ENCODE data around the gene CRYAB. TPM values are rescaled to one million over a fixed set of nuclear protein-coding genes. Genes with fewer than 3 reads are reported as not detected.

CRYAB gene
- polyA plus RNA-seq, 2 of the 4 experiments (the other 2 are of a cell fraction): 1.1 to 25.3 TPM

DNA sequence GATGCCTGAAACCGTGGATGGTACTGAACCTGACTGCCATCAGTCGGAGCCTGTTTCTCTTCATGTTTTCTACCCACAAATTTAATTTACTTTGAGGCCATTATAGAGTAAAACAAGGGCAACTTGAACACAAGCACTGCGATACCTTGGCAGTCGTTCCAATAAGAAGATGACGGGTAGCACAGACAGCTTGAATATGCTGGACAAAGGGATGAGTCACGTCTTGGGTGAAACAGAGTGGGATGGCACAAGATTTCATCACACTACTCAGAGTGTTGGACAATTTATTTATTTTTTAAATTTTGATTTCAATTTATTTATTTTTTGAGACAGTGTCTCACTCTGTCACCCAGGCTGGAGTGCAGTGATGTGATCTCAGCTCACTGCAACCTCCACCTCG, 31.3 kb upstream of the CRYAB start:
- TF ChIP-seq ZSCAN20 (CRISPR knock-in tag; IDR thresholded peaks at IDR 0.05) (no peak), FOSL2 (IDR thresholded peaks at IDR 0.05) (no peak), FOSL2 (CRISPR knock-in tag; IDR thresholded peaks at IDR 0.05) (peak; percentile 46)
- FAIRE-seq: no peak
- ChIA-PET CTCF (interaction anchor here (0.9 to 4.7 kb wide), 3 partner anchors 10 to 39 kb away, joined by 3 to 31 read pairs (median 19); no protein-coding TSS in a partner anchor), POLR2A (interaction anchor here (2.1 kb wide), 1 partner anchor 16 kb away, joined by 9 read pairs; no protein-coding TSS in a partner anchor)
- Histone ChIP-seq H3K4me1 (peaks cover 72% of the 10 kb centered on the region), H3K4me2 (peak overlapping the region; percentile 44; the same call in 2 of the 3 replicates), H3K9me3 (no peaks in the 10 kb centered on the region), H3K27ac (peak overlapping the region; percentile 83 to 85), H3K4me3 (no peak overlapping the region)
- 64% methylated on average over 7 of the region's 7 CpGs for WGBS (ENCODE audit: missing lambda C conversion rate)
- no peak for ATAC-seq
- no peak for DNase-seq (ENCODE audit: low read depth in 1 of 2, low spot score in 1 of 2)

DNA sequence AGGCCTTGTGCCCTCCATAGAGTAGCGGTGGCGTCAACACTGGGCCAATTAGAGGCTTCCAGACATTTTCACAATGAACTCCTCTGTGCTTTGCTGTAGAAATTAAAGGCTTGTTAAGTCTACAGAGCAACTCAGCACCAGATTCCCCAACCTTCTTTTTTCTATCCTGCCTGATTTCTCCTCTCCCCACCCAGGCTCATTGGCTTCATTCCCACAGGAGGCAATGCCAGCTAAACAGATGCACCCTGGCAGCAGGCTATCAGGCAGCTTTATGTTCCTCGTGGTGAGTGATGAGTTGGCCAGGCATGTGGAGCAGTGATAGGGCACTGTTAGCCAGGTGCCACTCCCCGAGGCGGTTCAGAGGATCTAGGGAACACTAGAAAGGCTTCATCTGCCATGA, 30.4 kb upstream of the CRYAB start:
- H3K27ac ChIP-seq: peak overlapping the region; percentile 83 to 85
- FAIRE-seq: no peak
- CTCF ChIA-PET: interaction anchor here (0.9 to 4.7 kb wide), 2 partner anchors 13 to 40 kb away, joined by 3 to 31 read pairs; no protein-coding TSS in a partner anchor
- POLR2A ChIA-PET: interaction anchor here (0.9 kb wide), 1 partner anchor 70 kb away, joined by 3 read pairs; the partner anchor contains the start of gene ALG9
- H3K4me1 ChIP-seq: peaks cover 75% of the 10 kb centered on the region
- DNase-seq (ENCODE audit: low read depth in 1 of 2, low spot score in 1 of 2): no peak
- H3K4me2 ChIP-seq: peak overlapping the region; percentile 44
- no peaks in the 10 kb centered on the region for H3K9me3 ChIP-seq
- no peak for ATAC-seq
- TF ChIP-seq ESRRA (IDR thresholded peaks at IDR 0.05; ENCODE audit: borderline replicate concordance, low read length) (no peak), SMC3 (IDR thresholded peaks at IDR 0.05) (no peak), KDM5A (IDR thresholded peaks at IDR 0.05) (no peak), MAZ (IDR thresholded peaks at IDR 0.05; ENCODE audit: borderline replicate concordance, low read depth, low read length) (no peak), RFX5 (IDR thresholded peaks at IDR 0.05) (no peak), SREBF2 (IDR thresholded peaks at IDR 0.05) (no peak), NFE2L2 (conservative IDR thresholded peaks at IDR 0.05; ENCODE audit: low read length) (no peak), RCOR1 (IDR thresholded peaks at IDR 0.05; ENCODE audit: low read depth, low read length) (no peak), RNF2 (IDR thresholded peaks at IDR 0.05; ENCODE audit: borderline replicate concordance, low read depth) (no peak), EHMT2 (IDR thresholded peaks at IDR 0.05; ENCODE audit: low read depth) (no peak), HOXB13 (CRISPR knock-in tag; IDR thresholded peaks at IDR 0.05; ENCODE audit: low read depth) (no peak), KDM1A (IDR thresholded peaks at IDR 0.05; ENCODE audit: low read depth) (no peak), CHD4 (IDR thresholded peaks at IDR 0.05; ENCODE audit: borderline replicate concordance) (no peak), ZSCAN20 (CRISPR knock-in tag; IDR thresholded peaks at IDR 0.05) (no peak)
- TF ChIP-seq, protein P1, sequence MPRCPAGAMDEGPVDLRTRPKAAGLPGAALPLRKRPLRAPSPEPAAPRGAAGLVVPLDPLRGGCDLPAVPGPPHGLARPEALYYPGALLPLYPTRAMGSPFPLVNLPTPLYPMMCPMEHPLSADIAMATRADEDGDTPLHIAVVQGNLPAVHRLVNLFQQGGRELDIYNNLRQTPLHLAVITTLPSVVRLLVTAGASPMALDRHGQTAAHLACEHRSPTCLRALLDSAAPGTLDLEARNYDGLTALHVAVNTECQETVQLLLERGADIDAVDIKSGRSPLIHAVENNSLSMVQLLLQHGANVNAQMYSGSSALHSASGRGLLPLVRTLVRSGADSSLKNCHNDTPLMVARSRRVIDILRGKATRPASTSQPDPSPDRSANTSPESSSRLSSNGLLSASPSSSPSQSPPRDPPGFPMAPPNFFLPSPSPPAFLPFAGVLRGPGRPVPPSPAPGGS (IDR thresholded peaks at IDR 0.05): no peak
- TF ChIP-seq, protein P2, sequence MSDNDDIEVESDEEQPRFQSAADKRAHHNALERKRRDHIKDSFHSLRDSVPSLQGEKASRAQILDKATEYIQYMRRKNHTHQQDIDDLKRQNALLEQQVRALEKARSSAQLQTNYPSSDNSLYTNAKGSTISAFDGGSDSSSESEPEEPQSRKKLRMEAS (IDR thresholded peaks at IDR 0.05): no peak
- 66% methylated on average over 5 of the region's 5 CpGs for WGBS (ENCODE audit: missing lambda C conversion rate)
- no peak overlapping the region for H3K4me3 ChIP-seq

DNA sequence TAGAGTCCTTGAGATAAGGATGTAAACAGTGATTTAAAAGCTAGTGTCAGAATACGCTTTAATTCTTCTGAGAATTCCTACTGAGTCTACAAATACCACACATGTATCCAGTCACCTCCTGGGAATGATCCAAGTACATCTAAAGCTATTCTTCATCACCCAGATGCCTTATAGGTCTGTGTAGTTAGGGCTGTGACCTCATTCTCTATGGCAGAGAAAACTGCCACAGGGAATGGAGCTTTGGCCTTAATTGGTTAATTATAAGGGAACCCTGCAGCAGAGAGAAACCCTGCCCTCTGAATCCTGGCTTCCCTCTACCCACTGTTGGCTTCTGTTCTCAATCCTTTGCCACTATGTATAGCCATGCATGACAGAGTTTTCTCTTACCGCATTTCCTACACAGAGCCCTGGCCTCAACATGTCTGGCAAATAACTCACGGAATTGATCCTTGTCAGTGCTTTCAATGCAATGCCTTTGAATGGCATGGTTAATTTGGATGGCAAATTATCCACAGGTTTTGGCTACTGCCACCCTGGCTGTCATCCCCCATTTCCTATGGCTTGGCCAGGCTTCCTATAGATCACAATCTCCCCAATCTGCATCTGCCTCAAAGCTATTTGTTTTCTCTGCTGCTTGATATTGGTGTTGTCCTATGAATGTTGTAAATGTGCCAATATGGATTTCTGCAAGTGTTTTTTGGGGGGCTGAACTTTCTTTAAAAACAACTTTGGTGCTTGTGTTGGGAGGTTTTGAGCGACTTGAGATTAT, 28.4 kb upstream of the CRYAB start:
- ATAC-seq: no peak
- WGBS (ENCODE audit: missing lambda C conversion rate): 84% methylated on average over 4 of the region's 4 CpGs
- no peak for TF ChIP-seq RNF2 (IDR thresholded peaks at IDR 0.05; ENCODE audit: borderline replicate concordance, low read depth)
- TF ChIP-seq, protein P3, sequence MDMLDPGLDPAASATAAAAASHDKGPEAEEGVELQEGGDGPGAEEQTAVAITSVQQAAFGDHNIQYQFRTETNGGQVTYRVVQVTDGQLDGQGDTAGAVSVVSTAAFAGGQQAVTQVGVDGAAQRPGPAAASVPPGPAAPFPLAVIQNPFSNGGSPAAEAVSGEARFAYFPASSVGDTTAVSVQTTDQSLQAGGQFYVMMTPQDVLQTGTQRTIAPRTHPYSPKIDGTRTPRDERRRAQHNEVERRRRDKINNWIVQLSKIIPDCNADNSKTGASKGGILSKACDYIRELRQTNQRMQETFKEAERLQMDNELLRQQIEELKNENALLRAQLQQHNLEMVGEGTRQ (IDR thresholded peaks at IDR 0.05): no peak
- no peak for TF ChIP-seq EHF (CRISPR knock-in tag; IDR thresholded peaks at IDR 0.05)
- TF ChIP-seq, protein P4, sequence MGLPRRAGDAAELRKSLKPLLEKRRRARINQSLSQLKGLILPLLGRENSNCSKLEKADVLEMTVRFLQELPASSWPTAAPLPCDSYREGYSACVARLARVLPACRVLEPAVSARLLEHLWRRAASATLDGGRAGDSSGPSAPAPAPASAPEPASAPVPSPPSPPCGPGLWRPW (IDR thresholded peaks at IDR 0.05): no peak
- TF ChIP-seq CBX2 (IDR thresholded peaks at IDR 0.05; ENCODE audit: borderline replicate concordance, low read depth): no peak
- TF ChIP-seq HOXB5 (CRISPR knock-in tag; IDR thresholded peaks at IDR 0.05): no peak
- no peak for TF ChIP-seq RAD21 (conservative IDR thresholded peaks at IDR 0.05 in 1 of 2, IDR thresholded peaks at IDR 0.05 in 1 of 2)
- no peak for TF ChIP-seq RARB (CRISPR knock-in tag; IDR thresholded peaks at IDR 0.05)
- TF ChIP-seq ZFP36 (IDR thresholded peaks at IDR 0.05; ENCODE audit: borderline replicate concordance, partially characterized antibody): no peak
- TF ChIP-seq BHLHE40 (IDR thresholded peaks at IDR 0.05; ENCODE audit: low read depth, low read length): no peak
- TF ChIP-seq ZSCAN20 (CRISPR knock-in tag; IDR thresholded peaks at IDR 0.05): no peak
- TF ChIP-seq, protein P5, sequence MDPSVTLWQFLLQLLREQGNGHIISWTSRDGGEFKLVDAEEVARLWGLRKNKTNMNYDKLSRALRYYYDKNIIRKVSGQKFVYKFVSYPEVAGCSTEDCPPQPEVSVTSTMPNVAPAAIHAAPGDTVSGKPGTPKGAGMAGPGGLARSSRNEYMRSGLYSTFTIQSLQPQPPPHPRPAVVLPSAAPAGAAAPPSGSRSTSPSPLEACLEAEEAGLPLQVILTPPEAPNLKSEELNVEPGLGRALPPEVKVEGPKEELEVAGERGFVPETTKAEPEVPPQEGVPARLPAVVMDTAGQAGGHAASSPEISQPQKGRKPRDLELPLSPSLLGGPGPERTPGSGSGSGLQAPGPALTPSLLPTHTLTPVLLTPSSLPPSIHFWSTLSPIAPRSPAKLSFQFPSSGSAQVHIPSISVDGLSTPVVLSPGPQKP (IDR thresholded peaks at IDR 0.05; ENCODE audit: low read depth, low read length): no peak
- TF ChIP-seq, protein P6, sequence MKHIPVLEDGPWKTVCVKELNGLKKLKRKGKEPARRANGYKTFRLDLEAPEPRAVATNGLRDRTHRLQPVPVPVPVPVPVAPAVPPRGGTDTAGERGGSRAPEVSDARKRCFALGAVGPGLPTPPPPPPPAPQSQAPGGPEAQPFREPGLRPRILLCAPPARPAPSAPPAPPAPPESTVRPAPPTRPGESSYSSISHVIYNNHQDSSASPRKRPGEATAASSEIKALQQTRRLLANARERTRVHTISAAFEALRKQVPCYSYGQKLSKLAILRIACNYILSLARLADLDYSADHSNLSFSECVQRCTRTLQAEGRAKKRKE (CRISPR knock-in tag; IDR thresholded peaks at IDR 0.05; ENCODE audit: low read depth): no peak
- Histone ChIP-seq H3K4me3 (no peak overlapping the region), H3K9me3 (no peaks in the 10 kb centered on the region), H3K4me2 (peak overlapping the region; percentile 97), H3K27ac (peak overlapping the region; percentile 62 to 89; a peak in 4 of 6 replicates), H3K4me1 (peaks cover 81% of the 10 kb centered on the region)
- ChIA-PET CTCF (interaction anchor here (0.8 to 1.4 kb wide), 2 partner anchors 8 kb away, joined by 3 to 5 read pairs; no protein-coding TSS in a partner anchor), POLR2A (interaction anchor here (1.1 to 2.1 kb wide), 2 partner anchors 13 kb away, joined by 4 to 11 read pairs; no protein-coding TSS in a partner anchor)
- no peak for DNase-seq (ENCODE audit: low read depth in 1 of 2, low spot score in 1 of 2)
- no peak for FAIRE-seq

Data from A549 (cell line).